Endometrial microvascular endothelial cells (primary cell): ENCODE data around the gene CDC14B. TPM values are rescaled to one million over a fixed set of nuclear protein-coding genes. Genes with fewer than 3 reads are reported as not detected.
"Not testable (repeated sequence)": the region's sequence is repeated elsewhere in the genome, so short reads cannot be mapped to it uniquely, and the experiment has no call there.

Experiments
- in situ Hi-C: cut with HindIII; loops from 2 replicates; pipeline ENCODE4 v1.10.0; 2017; ENCODE audit warnings: low sequenced_read_pairs, low pct_unique_long_range_greater_than_20kb; ENCODE audit errors: inconsistent ontology term
- total RNA-seq: library from RNA; depleted of rRNA; stranded (reverse); fragments of >200 nt; gene quantifications from one replicate; pipeline ENCODE4 v1.2.3, GENCODE V29; 2015; ENCODE audit errors: inconsistent ontology term

CDC14B gene
- total RNA-seq, 1 donor from 2014 or later = 1.6 TPM

DNA sequence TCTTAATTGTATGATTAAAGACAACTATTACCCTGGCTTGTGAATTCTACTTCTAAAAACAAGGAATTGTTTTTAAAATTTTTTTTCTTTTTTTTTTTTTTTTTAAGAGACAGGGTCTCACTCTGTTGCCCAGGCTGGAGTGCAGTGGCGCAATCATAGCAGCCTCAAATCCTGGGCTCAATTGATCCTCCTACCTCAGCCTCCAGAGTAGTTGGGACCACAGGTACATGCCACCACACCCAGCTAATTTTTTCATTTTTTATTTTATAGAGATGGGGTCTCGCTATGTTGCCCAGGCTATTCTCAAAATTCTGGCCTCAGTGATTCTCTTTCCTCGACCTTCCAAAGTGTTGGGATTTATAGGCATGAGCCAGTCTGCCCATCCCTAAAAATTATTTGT, 107.4 kb downstream of the CDC14B start:
- in situ Hi-C loops = no loop called here

DNA sequence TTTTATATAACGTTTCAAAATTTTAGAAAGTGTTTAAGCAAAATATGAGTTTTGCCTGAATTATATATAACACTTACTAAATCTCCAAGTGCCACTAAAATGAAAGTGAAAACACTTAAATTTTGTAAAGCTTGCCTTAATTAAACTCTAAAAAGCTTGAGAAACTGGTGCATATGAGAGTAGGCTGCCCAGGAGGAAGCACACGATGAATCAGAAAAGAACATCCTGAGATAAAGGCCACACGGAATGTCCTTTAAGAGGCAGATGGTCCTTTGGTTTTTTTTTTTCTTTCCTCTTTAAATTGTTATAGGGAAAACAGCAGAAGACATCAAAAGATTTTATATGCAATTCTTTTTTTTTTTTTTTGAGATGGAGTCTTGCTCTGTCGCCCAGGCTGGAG, 109.4 kb downstream of the CDC14B start:
- in situ Hi-C loops = no loop called here

DNA sequence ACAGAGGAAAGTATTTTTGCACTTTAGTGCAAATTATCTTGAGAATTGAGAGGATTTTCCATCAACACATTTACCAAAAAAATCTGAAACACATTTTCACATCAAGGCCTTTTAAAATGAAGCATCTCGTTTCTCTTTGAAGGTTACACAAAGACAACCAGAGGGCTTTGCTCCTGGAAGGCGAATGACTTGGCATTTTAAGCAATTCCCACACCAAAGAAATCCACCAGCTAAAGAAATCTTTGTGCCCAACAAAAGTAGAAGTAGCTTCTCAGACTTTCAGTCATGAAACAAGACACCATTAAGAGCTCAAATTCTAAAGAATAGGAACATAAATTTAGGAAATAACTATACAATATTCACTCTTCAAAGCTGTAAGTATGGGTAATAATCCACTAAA, 109.8 kb downstream of the CDC14B start:
- in situ Hi-C loops = no loop called here

DNA sequence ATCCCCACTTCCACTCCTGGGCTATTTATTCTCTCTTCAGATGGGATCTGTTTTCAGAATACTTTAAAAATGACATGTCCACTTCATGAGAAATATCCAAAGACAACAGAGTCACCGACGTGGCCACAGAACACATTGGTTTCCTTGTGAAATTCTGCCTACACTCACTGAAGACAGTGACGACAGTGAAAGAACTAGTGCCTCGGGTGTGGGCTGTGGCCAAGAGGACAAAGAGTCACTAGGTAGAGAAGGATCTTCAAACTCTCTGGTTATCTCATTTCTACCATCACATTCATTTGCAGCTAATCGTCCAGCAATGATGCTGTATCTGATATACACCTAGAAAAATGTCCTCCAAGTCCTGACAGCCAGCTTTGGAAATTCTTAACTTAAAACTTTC, 110.6 kb downstream of the CDC14B start:
- in situ Hi-C loops = no loop called here

DNA sequence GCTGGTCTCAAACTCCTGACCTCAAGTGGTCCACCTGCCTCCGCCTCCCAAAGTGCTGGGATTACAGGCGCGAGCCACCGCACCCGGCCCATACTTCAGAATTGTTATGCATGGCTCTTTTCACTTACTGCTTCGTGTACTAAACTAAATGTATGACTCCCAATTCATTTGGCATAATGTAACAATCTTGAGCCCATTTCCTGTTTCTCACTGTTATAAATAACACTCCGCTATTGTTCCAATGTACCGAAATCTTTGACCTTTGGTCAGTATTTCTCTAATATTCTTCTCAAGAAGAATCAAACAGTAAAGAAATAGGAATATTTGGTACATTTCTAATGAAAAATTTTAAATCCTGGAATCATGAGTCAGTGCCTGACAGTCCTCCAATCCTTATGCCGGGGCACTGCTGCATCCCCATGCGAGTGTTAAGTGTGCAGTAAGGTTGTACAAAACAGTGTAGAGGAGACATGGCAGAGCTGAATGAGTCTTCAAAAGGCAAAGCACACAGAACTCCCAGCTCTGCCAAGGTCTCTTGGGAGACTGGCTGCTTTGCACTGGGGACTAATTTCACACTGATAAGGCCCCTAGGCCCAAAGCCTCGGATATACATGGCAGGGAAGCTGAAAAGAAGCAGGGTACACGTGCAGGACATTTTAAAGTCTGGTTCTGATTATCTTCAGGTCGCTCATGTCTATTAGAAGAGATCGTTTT, 111.3 kb downstream of the CDC14B start:
- in situ Hi-C loops = no loop called here

DNA sequence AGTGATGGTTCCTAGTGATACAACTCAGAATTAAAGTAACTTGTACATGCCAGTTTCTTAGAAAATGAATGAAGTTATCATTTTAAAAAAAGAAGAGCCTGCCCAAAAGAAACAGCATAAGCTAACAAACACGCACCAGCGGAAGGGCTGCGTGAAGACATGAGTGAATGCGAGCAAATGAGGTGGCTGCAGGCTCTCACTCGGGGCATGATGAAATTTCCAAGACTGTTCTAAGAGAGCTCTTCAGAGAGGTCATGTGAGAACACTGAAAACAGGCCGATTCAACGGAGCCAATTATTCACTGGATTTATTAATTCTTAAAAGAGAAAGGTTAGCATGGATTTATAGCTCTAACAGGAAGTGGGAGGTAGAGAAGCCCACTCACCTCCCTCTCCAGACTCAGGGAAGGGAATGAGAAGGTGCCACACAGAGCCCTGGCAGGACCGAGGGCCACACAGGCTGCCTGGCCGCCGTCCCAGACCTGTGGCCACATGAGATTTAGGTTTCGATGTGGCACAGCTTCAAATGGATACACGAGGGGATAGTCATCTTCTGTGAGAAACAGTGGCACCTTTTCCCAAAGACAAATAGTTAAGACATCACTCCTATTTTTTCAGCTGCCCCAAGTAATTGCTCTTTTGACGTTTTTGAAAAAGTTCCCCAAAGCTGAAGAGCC, 114.2 kb downstream of the CDC14B start:
- in situ Hi-C loops = no loop called here

DNA sequence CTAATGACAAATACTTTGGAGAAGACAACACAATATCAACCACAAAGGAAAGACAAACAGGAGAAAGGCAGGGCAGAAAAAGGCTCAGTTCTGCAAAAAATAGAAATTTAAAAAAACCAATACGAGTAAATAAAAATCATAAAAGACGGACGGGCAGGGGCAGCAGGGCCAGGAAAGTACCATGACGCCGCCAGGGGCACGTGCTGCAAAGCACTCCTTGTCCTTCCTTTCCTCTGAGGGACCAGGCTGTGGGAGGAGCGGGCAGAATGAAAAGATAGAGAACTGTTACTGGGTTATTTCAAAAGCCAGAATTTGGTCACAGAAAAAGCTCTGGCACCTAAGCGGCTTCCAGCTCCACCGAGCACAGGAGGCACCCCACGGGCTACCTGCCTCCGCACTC, 115.7 kb downstream of the CDC14B start:
- in situ Hi-C loops = no loop called here

DNA sequence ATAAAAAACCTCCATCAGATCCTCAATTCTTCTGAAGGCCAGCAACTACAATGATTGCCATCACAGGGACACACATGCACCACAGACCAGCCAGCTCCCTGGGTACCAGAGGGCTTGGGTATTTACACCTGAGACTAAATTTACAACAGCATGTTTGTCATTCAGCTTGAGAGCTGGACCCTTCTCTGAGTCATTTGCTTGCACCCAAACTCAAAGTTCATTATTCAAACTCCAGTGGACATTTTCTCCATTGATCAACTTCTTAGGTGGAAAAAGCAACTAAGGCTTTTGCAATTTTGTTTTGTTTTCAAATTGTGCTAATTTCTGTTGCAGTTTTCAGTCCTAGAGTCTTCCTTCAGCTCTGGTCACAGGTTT, 116.3 kb downstream of the CDC14B start:
- in situ Hi-C loops = not testable (repeated sequence)

DNA sequence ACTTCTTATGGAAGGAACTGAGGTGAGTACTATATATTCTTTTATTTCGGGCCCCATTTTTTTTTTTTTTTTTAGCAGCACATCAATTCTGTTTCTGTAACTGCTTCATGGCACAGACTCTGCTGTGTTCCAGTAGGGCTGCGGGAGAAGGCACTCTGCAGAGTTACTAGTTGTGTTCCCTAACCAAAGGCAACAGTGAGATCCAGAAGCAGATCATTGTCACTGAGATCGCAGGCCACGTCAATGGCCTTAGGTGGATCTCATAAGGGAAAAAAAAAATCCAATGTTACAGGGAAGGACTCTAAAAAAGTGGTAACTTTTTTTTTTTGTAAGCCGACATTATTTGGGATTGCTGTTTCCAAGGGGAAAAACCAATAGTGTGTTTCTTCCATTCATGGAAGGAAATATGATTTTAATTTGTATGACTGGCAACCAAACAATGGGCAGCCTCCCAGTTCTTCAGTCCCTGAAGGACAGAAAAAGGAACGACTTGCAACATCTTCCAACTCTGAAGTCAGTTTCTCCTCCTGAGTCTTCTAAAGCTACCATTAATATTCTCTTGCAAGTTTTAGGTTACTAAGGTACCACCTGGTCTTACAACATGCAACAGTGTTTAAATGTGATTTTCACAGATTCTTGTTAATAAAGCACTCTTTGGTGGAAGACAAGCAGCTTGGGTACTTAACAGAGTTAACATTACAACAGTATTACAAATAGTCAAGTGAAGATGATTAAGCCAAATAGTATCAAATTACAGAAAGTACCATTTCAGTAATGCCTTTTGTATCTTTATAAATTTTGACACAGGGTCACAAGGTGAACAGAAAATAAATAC, 116.9 kb downstream of the CDC14B start:
- in situ Hi-C loops = no loop called here

DNA sequence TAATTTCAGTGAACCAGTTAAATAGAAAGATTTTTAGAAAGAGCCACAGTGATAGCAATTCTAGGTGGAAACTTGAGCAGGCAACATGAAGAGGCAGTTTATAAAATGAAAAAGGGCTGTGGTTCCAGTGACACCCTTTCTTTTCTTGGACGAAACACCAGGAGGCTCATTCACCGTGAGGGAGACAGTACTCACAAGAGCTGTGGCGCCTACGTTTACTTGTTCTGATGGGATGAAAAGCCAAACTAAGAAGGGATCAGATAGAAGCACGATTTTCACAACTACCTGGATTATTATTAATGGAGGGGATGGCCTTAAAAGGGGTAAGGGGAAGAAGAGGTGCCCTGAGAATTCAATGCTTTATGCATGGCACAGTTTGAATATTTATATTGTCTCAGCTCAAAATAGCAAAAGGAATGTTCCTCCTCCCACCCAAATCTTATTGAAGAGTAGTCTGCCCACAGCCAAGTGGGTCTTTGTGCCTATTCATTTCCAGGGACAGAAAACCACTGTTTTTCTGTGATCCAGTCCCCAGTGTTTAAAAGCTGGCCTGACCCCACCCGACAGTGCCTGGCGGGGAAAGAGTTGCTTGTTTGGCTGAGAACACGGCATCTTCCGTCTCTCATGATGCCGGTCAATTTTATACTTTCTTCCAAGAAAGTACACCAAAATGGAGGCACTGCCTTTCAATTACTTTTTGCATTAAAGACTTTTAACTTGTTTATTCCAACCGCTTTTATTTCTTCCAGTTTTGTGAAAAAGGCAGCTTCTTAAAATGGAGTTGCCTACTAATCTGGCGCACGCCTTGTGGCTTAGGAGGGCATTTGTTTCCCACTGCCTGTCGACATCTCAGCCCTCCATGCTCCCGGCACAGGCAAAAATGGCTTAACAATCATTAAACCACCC, 117.8 kb downstream of the CDC14B start:
- in situ Hi-C loops = no loop called here

DNA sequence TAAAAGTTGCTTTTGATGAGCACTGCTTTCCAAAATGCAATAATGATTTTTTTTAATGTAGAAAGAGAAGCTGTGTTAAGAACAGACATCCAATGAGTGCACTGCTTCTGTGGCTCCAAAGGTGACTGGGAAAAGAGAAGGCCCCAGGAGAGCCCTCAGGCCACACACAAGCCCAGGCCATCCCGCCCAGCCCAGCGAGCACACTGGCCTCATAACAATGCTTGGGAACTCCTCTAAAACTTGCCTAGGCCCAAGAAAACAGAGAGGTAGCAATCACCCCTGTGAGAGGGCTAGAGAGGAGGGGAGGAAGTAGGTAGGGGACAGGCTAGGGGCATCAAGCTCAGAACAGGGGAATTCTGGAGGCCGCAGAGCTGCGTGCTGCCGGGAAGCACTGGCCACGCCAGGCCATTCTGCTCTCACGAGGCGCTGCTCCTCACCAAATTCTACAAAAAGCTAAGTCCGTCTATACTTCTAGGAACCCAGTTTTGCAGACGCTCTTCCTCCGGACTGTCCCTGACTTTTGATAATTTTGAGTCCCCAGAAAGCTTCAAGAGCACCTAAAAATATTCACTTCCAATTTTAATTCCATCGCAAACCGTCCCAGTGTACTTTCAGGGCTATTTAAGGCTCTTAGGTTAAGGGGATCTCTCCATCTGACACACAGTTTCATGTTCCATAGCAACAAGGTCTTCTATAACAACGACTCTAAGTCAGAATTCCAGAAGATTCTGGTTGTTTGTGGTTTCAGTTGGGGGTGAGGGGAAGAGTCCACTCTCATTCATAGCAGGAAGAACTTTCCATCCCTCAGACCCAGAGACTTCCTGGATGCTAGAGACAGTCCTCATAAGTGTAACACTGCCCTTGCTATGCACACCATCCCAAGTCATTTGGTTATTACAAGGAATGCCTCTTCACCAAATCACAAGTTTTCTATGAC, 118.7 kb downstream of the CDC14B start:
- in situ Hi-C loops = no loop called here

DNA sequence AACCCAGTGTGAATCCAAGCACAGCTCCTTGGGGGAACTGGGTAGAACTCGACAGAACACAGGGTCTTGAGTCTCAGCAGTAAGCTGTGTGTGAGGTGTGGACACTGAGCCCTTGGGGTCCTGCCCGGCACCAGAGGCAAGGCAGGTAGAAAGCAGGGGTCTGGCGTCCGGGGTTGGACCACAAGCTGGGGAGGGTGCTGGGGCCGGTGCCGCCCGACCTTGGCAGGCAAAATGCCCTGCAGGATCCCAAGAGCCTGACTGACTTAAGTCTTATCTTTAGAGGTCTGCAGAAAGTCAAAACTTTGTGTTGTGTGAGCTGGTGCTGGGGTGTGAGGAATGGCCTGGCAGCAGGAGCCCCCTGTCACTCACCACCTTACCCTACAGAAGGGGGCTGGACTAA, 120.4 kb downstream of the CDC14B start:
- in situ Hi-C loops = no loop called here

DNA sequence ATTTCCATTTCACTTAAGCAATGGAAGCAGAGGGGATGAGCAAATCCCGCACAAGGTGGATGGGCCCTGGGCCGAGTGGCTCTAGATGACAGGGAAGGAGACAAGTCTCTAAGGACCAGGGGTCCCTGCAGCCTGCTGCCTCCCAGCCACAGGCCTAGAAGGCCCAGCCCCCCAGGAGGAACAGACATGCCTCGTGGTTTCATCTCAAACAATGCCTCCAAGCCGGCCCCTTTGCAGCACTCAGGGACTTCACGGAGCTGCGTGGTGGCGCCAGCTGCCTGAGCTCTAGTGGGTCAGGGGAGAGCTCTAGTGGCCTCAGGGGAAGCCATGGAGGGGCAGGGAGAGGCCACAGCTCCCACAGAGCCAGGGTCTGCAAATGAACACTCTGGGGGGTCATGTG, 120.8 kb downstream of the CDC14B start:
- in situ Hi-C loops = no loop called here

DNA sequence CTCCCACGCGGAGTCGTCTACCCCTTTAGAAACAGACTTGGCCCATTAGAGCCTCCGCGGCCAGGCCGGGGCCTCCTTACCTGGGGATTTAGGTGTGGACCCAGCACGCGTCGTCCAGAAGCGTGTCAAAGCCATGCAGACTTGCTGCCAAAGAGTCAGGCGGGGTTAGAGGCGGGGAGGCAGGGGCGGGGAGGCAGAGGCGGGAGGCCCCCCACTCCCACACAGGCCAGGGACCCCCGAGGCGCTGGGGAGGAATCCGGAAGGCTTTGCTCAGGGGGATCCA, 122.6 kb downstream of the CDC14B start:
- in situ Hi-C loops = no loop called here

DNA sequence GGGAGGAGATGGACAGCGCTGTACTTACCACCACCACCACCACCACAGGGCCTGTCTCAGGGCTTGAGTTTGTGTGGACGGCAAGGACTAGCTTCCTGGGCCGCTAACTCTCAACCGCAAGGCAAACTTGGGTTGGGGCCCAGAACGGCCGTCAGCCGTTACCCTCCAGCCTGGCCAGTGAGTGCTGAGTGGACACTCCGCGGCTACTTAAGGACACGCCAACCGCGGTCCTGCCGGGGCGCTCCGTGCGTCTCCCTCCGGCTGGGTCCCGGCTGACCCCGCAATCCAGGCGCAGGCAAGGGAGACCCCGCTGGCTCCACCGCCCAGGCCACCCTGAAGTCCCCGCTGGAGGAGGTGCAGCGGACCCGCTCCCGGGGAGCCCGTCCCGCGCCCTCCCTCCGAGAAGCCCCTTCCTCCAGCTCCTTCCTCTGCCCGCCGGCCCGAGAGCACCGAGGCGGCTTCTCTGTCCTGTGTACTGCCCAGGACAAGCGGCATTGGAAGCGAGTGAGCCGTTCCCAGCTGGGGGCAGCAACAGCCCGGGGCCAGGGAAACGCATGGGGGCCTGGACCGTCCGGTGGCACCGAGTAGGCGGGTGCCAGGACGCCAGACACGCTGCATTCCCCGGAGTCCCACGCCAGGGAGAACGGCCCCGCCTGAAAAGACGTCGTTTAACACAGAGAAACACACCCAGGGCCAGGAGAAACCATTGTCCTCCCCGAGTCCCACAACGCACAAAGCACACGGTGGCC, 123.1 kb downstream of the CDC14B start:
- in situ Hi-C loops = no loop called here

DNA sequence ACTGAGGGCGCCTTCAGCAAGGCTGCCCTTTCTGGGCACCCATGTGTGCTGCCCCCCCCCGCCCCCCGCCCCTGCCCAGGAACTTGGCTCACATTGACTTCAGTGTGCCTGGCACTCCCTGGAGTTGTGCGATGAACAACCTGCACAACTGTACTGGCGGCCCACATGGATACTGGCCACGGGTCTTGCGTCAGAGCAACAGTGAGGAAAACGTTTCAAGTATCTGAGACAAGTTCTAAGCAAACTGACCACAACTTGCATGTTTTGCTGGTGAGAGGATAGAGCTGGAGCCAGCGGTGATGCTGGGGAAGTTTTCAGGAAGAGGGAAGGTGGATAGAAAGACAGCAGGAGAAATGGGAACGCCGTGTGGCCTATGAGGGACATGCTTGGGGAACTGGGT, 124.3 kb downstream of the CDC14B start:
- in situ Hi-C loops = no loop called here

DNA sequence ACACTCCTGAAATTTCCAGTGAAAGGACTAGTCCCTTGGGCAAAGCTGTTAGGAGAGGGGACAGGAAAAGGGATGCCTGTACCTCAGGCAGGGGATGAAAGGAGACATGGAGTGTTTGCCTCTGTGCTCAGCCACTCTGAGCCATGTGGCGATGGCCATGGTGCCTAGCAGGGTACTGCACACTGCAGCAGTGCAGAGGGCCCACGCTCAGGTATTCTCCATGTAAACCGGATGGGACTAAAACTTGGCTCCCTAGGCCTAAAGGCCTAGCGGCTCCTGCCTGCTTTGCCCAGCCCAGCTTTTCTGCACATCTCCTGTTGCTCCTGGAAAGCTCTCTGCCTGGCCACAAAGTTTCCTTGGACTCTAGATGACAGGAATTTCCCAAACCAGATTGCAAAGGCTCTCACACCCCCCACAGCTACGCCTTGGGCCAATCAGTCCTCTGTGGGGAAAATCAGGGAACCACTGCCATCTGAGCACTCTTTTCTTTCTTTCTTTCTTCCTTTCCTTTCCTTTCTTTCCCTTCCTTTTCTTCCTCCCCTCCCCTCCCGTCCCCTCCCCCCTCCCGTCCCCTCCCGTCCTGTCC, 125.3 kb downstream of the CDC14B start:
- in situ Hi-C loops = no loop called here
